Mesenchymal stem cell (in vitro differentiated cells and primary cell): Measurements from ENCODE around the gene TRAPPC1.
A peak's percentile ranks its signal among the peaks of the same experiment; 100 is the strongest.

Experiments
- DNase-seq: peaks from one replicate; pipeline ENCODE4 v3.0.0-alpha.2; 2013
- H2AFZ ChIP-seq: one replicate; pipeline ENCODE4 v1.6.1; 2013; ENCODE audit warnings: low read depth, mild to moderate bottlenecking, control low read depth, inconsistent platforms, low read length, moderate library complexity
- H2AK5ac ChIP-seq: 2 replicates; pipeline ENCODE4 v1.6.1; 2013; ENCODE audit warnings: low read length, moderate library complexity, mild to moderate bottlenecking, inconsistent platforms; ENCODE audit not compliant: severe bottlenecking
- H2BK120ac ChIP-seq: one replicate; pipeline ENCODE4 v1.6.1; 2013; ENCODE audit warnings: low read depth, mild to moderate bottlenecking, inconsistent platforms, low read length, moderate library complexity
- H2BK12ac ChIP-seq, 2 experiments: one replicate each; pipeline ENCODE4 v1.6.1; 2013; ENCODE audit warnings: inconsistent platforms in 2 of 2, low read length in 2 of 2, mild to moderate bottlenecking in 2 of 2, moderate library complexity in 2 of 2, control low read depth in 1 of 2
- H2BK15ac ChIP-seq: one replicate; pipeline ENCODE4 v1.6.1; 2013; ENCODE audit warnings: mild to moderate bottlenecking, low read depth, inconsistent platforms; ENCODE audit not compliant: poor library complexity, severe bottlenecking
- H2BK5ac ChIP-seq: 2 replicates; pipeline ENCODE4 v1.6.1; 2013; ENCODE audit warnings: low read depth, mild to moderate bottlenecking, low read length, control low read depth, inconsistent platforms; ENCODE audit not compliant: poor library complexity, severe bottlenecking
- H3K14ac ChIP-seq, 2 experiments: one replicate each; pipeline ENCODE4 v1.6.1; 2013; ENCODE audit warnings: inconsistent platforms in 2 of 2, low read length in 2 of 2, control low read depth in 1 of 2, mild to moderate bottlenecking in 1 of 2, moderate library complexity in 1 of 2
- H3K18ac ChIP-seq, 2 experiments: one replicate each; pipeline ENCODE4 v1.6.1; 2013; ENCODE audit warnings: inconsistent platforms in 2 of 2, low read length in 2 of 2, control low read depth in 1 of 2, low read depth in 1 of 2, mild to moderate bottlenecking in 1 of 2
- H3K23ac ChIP-seq, 2 experiments: one replicate each; pipeline ENCODE4 v1.6.1; 2013; ENCODE audit warnings: inconsistent platforms in 2 of 2, low read length in 2 of 2, mild to moderate bottlenecking in 2 of 2, moderate library complexity in 2 of 2, control low read depth in 1 of 2
- H3K27ac ChIP-seq: 2 replicates; pipeline ENCODE4 v1.5.1; 2013; ENCODE audit warnings: mild to moderate bottlenecking, moderate library complexity, low read length, control low read depth, inconsistent platforms; ENCODE audit not compliant: poor library complexity, severe bottlenecking
- H3K27me3 ChIP-seq, 2 experiments: 2 replicates each; pipeline versions ENCODE4 v1.6.1 to v1.7.0; 2013; ENCODE audit warnings: low read length in 2 of 2, mild to moderate bottlenecking in 2 of 2, moderate library complexity in 2 of 2, control low read depth in 1 of 2, inconsistent platforms in 1 of 2; ENCODE audit not compliant: control insufficient read depth in 1 of 2, insufficient read depth in 1 of 2
- H3K36me3 ChIP-seq, 2 experiments: 2 replicates each; pipeline versions ENCODE4 v1.6.1 to v1.7.0; 2013; ENCODE audit warnings: low read length in 2 of 2, control low read depth in 1 of 2, inconsistent platforms in 1 of 2, low read depth in 1 of 2, mild to moderate bottlenecking in 1 of 2; ENCODE audit not compliant: insufficient read depth in 2 of 2, control insufficient read depth in 1 of 2
- H3K4ac ChIP-seq, 2 experiments: one replicate each; pipeline ENCODE4 v1.6.1; 2013; ENCODE audit warnings: inconsistent platforms in 2 of 2, low read length in 2 of 2, mild to moderate bottlenecking in 2 of 2, moderate library complexity in 2 of 2, control low read depth in 1 of 2, low read depth in 1 of 2
- H3K4me1 ChIP-seq: 2 replicates; pipeline ENCODE4 v1.6.1; 2013; ENCODE audit warnings: low read depth, low read length, control low read depth; ENCODE audit not compliant: control insufficient read depth, insufficient read depth
- H3K4me2 ChIP-seq: 2 replicates; pipeline ENCODE4 v1.6.1; 2013; ENCODE audit warnings: low read length, mild to moderate bottlenecking, inconsistent platforms; ENCODE audit not compliant: poor library complexity, severe bottlenecking
- H3K4me3 ChIP-seq, 2 experiments: 2 replicates each; pipeline versions ENCODE4 v1.5.1 to v1.7.0; 2013; ENCODE audit warnings: low read length in 2 of 2, mild to moderate bottlenecking in 2 of 2, control low read depth in 1 of 2, low read depth in 1 of 2; ENCODE audit not compliant: insufficient read depth in 1 of 2
- H3K79me1 ChIP-seq: replicated peaks from 2 replicates; pipeline ENCODE4 v1.6.1; 2013; ENCODE audit warnings: mild to moderate bottlenecking, control low read depth, low read length, inconsistent platforms; ENCODE audit not compliant: poor library complexity, severe bottlenecking
- H3K9ac ChIP-seq: 2 replicates; pipeline ENCODE4 v1.7.0; 2013; ENCODE audit warnings: mild to moderate bottlenecking, low read length, moderate library complexity
- H3K9me3 ChIP-seq: 2 replicates; pipeline ENCODE4 v1.7.0; 2013; ENCODE audit warnings: mild to moderate bottlenecking, low read length; ENCODE audit not compliant: control insufficient read depth
- H4K8ac ChIP-seq: one replicate; pipeline ENCODE4 v1.6.1; 2013; ENCODE audit warnings: inconsistent platforms, mild to moderate bottlenecking, low read length, moderate library complexity
- H4K91ac ChIP-seq: one replicate; pipeline ENCODE4 v1.6.1; 2013; ENCODE audit warnings: mild to moderate bottlenecking, low read length, inconsistent platforms
- WGBS: methylation state at CpG from one replicate; pipeline ENCODE4 v1.1.7; 2013; ENCODE audit warnings: mixed read lengths; 5-methylcytosine and 5-hydroxymethylcytosine counted together

TRAPPC1 gene

DNA sequence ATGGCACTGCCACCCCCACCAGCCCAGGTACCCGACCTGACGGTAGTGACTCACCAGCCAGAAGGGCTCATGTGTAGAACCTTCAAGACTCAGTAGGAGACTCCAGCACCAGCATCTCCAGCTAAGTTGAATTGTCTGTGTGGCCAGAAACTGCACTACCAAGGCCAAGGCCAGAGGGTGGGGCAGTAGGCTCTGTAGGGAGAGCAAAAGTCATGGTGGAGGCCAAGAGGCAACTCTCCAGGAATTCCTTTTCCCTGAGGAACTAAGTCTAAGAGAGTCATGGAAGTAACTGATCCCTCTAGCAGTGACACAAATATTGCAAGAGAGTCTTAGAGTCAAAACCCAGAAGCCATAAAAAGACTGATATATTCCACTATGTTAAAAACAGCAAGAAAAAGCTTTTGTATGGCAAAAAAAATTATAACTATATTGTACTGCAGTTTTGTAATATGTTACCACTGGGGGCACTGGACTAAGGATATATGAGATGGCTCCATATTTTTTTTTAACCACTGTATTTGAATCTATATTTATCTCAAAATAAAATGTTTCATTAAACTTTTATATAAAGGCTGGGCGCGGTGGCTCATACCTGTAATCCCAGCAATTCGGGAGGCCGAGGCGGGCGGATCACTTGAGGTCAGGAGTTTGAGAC is 40.5 kb upstream of the TRAPPC1 start:
- no peak for DNase-seq
- Histone ChIP-seq H2BK5ac (no peak overlapping the region), H3K27ac (no peak overlapping the region), H3K4ac (no peak overlapping the region), H2BK12ac (no peak overlapping the region), H3K4me3 (no peak overlapping the region), H4K8ac (no peak overlapping the region), H3K9me3 (peaks cover 10% of the 10 kb centered on the region), H2AFZ (no peak overlapping the region), H3K23ac (peak overlapping the region in 1 of 2 experiments; percentile 80), H2BK120ac (no peak overlapping the region), H2BK15ac (no peak overlapping the region), H3K14ac (no peak overlapping the region), H3K9ac (no peak overlapping the region), H4K91ac (no peak overlapping the region), H3K27me3 (peaks cover 0 to 19% of the 10 kb centered on the region in 2 experiments), H3K4me1 (no peaks in the 10 kb centered on the region), H2AK5ac (no peak overlapping the region), H3K4me2 (no peak overlapping the region), H3K18ac (peak overlapping the region in 1 of 2 experiments; percentile 28), H3K79me1 (no peaks in the 10 kb centered on the region), H3K36me3 (no peaks in the 10 kb centered on the region)
- WGBS = 95% methylated on average over 2 of the region's 8 CpGs

GRCh38 chr17:7971651-7972050 is 39.9 kb upstream of the TRAPPC1 start:
- Histone ChIP-seq H3K4me3 (no peak overlapping the region), H2AK5ac (no peak overlapping the region), H3K36me3 (no peaks in the 10 kb centered on the region), H3K9ac (no peak overlapping the region), H2BK120ac (no peak overlapping the region), H2BK12ac (no peak overlapping the region), H2BK15ac (no peak overlapping the region), H3K79me1 (no peaks in the 10 kb centered on the region), H3K14ac (no peak overlapping the region), H2AFZ (no peak overlapping the region), H2BK5ac (no peak overlapping the region), H3K4me1 (no peaks in the 10 kb centered on the region), H3K9me3 (peaks cover 10% of the 10 kb centered on the region), H3K27ac (no peak overlapping the region), H3K4ac (no peak overlapping the region), H4K8ac (no peak overlapping the region), H3K18ac (no peak overlapping the region), H3K4me2 (no peak overlapping the region), H4K91ac (no peak overlapping the region), H3K27me3 (peaks cover 0 to 16% of the 10 kb centered on the region in 2 experiments), H3K23ac (peak overlapping the region in 1 of 2 experiments; percentile 80)
- 81% methylated on average over 2 of the region's 4 CpGs for WGBS
- DNase-seq = no peak

- Histone ChIP-seq H3K14ac (no peak overlapping the region), H3K4me1 (no peaks in the 10 kb centered on the region), H3K79me1 (no peaks in the 10 kb centered on the region), H3K27me3 (peaks cover 0 to 14% of the 10 kb centered on the region in 2 experiments), H2BK120ac (no peak overlapping the region), H2AK5ac (no peak overlapping the region), H3K18ac (no peak overlapping the region), H4K8ac (no peak overlapping the region), H3K4ac (no peak overlapping the region), H4K91ac (no peak overlapping the region), H3K36me3 (no peaks in the 10 kb centered on the region), H3K9me3 (peaks cover under 1% of the 10 kb centered on the region), H3K23ac (no peak overlapping the region), H3K27ac (no peak overlapping the region), H2BK12ac (no peak overlapping the region), H2BK5ac (no peak overlapping the region), H2BK15ac (no peak overlapping the region), H3K4me3 (no peak overlapping the region), H3K4me2 (no peak overlapping the region), H2AFZ (no peak overlapping the region), H3K9ac (no peak overlapping the region)
- WGBS = 93% methylated on average over 6 of the region's 6 CpGs
- DNase-seq = peak; percentile 17
Observed at GRCh38 chr17:7969433-7969832, 37.7 kb upstream of the TRAPPC1 start.

DNA sequence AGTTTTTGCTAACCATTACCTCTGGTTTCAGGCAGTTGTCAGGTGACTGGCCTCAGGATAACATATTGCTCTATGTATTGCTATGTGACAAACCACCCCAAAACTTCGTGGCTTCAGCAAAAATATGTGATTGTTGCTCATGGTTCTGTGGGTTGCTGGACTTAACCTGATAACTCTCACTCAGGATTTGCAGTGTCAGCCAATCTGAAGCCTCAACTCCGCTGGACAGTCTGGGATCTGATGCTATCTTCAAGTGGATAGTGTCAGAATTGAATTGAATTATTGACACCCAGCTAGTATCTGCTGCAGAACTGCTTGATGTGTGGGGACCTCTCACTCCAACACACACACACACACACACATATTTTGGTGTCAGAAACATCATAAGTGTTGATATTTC is 36.0 kb upstream of the TRAPPC1 start:
- Histone ChIP-seq H3K4ac (no peak overlapping the region), H3K79me1 (no peaks in the 10 kb centered on the region), H4K91ac (no peak overlapping the region), H3K18ac (no peak overlapping the region), H3K4me2 (no peak overlapping the region), H4K8ac (no peak overlapping the region), H3K14ac (no peak overlapping the region), H3K27ac (no peak overlapping the region), H2BK120ac (no peak overlapping the region), H2BK5ac (no peak overlapping the region), H3K4me1 (no peaks in the 10 kb centered on the region), H3K27me3 (peaks cover 0 to 14% of the 10 kb centered on the region in 2 experiments), H3K9me3 (no peaks in the 10 kb centered on the region), H2AFZ (peak overlapping the region; percentile 42), H2BK15ac (no peak overlapping the region), H3K23ac (no peak overlapping the region), H3K36me3 (no peaks in the 10 kb centered on the region), H2AK5ac (no peak overlapping the region), H2BK12ac (no peak overlapping the region), H3K4me3 (no peak overlapping the region), H3K9ac (no peak overlapping the region)
- WGBS = 44% methylated on average over 1 of the region's 2 CpGs
- no peak for DNase-seq
